ENCODE measurements around the gene CACNA1G. TPM values are rescaled to one million over a fixed set of nuclear protein-coding genes. Genes with fewer than 3 reads are reported as not detected.

The CACNA1G gene
- total RNA-seq, 1 donor from 2014 or later: not detected

DNA sequence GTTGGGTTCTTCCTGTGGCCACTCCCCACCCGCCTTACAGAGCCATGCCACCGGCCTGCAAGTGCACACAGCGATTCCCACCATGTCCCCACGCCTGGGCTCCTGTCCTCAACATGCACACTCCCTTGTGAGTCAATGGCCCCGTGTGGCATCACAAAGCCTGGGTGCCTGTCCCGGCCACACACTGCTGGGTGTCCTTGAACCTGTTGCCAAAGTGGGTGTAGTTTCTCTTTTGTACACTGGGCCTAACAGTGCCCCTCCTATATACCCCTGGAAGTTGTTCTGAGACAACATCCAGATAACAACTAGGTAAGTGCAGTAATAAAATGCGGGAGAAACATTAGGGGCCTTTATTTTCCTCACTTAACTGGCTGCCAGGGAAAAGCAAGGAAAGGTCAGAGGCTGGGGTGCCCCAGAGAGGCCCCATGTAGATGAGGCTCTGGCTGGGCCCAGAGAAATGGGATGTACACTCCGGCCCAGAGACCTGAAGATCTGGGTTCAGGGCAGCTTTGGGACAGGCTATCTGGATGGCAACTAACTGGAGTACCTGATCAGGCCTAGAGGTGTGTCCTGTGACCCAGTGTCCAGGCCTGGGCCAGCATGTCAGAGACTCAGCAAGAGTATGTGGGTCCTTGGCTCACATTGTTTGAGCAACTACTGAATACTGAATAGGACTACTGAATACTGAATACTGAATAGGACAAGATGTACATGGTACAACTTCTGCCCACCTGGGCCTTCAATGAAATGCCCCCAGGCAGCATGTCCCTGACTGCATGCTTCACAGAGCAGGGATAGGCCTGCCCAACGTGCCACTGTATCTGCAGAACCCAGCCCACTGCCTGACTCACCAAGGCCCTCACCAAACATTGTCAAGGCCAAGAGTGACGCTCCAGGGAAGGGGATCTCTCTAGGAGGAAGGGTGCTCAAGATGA, 82.5 kb downstream of the CACNA1G start:
- no peak for DNase-seq (ENCODE audit: extremely low read depth, low read depth, low spot score)

GRCh38 chr17:50645748-50646682, 85.5 kb downstream of the CACNA1G start:
- no peak for DNase-seq (ENCODE audit: extremely low read depth, low read depth, low spot score)

GRCh38 chr17:50647187-50647586, 86.7 kb downstream of the CACNA1G start:
- no peak for DNase-seq (ENCODE audit: extremely low read depth, low read depth, low spot score)

DNA sequence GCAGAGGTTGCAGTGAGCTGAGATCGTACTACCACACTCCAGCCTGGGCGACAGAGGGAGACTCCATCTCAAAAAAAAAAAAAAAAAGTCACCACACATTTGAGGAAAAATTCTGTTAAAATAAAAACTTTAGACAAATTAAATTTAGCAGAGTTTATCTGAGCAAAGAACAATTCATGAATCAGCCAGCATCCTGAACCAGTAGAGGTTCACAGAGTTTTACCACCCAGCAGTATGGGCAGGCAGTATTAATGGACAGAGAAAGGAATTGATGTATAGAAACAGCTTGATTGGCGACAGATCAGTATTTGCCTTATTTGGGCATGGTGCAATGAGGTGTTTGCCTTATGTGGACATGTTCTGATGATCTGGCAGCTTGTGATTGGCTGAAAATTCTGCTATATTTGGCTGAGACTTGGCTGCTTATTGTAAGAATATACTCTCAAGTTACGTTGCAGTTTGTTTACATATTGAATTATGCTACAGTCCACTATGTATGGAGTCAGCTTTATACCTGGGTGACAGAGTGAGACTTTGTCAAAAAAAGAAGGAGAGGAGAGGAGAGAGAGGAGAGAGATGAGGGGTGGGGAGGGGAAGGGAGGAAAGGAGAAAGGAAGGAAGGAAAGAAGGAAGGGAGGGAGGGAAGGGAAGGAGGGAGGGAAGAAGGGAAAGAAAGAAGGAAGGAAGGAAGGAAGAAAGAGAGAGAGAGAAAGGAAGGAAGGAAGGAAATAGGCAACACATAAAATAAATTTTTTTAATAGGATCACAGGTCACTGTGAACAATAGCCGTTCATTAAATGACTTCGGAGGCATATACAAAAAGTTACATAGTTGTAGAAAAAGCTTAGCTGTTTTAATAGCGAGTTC, 88.8 kb downstream of the CACNA1G start:
- DNase-seq (ENCODE audit: extremely low read depth, low read depth, low spot score): no peak

DNA sequence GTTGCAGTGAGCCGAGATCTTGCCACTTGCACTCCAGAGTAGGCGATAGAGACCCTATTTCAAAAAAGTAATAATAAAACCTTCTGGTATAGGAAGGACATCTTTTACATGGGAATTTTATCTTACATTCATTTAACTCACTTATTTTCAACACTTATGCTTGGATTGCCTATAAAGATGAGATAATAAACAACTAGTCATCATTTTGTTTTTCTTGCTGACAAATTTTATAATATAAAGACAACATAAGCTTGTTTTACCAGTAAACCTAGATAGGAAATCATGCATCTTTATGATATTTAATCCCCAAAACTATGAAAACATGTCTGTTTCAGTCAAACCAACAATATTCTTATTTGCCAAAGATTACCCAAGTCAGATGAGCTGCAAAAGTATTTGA, 91.1 kb downstream of the CACNA1G start:
- no peak for DNase-seq (ENCODE audit: extremely low read depth, low read depth, low spot score)

DNA sequence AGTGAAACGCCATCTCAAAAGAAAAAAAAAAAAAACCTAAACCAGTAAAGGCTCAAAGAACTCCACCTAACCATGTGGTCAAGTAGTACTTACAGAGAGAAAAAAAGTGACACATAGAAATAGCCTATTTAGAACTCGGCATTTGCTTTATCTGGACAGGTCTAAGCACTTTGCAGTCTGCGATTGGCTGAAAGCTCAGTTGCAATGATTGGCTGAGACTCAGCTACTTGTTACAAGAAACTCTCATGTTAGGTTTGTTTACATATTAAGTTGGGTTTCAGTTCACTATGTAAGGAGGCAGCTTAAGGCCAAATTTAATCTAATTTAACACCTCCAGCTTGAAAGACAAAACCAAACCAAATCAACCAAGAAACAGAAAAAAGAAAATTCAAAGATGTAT, 93.2 kb downstream of the CACNA1G start:
- DNase-seq (ENCODE audit: extremely low read depth, low read depth, low spot score): no peak

DNA sequence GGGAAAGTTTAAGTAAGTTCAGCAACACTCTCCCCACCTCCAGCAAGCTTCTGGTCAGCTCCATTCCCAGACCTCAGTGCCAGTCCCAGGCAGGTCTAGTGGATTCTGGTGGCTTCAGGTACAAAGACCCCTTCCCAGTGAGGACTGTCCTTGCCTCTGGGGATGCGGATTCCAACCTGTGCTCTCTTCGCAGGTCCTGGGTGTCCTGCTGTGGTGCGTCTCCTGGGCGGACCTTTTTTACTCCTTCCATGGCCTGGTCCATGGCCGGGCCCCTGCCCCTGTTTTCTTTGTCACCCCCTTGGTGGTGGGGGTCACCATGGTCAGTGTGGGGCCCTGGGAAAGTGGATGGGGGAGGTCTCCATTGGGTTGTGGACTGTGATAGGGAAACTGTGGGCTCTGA, 96.0 kb downstream of the CACNA1G start:
- no peak for DNase-seq (ENCODE audit: extremely low read depth, low read depth, low spot score)

DNA sequence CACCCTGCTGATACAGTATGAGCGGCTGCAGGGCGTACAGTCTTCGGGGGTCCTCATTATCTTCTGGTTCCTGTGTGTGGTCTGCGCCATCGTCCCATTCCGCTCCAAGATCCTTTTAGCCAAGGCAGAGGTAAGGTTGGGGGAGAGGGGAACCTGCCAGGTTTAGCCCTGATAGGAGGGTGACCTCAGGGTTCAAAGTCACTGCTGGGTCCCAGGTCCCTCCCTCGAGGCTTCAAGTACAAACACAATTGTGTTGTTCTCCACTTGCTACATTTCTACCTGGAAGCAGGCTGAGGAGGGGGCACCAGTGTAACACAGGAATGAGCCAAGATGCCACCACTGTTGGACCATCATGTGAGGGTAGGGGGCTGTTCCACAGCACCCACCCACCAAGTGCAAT, 96.5 kb downstream of the CACNA1G start:
- DNase-seq (ENCODE audit: extremely low read depth, low read depth, low spot score): no peak

DNA sequence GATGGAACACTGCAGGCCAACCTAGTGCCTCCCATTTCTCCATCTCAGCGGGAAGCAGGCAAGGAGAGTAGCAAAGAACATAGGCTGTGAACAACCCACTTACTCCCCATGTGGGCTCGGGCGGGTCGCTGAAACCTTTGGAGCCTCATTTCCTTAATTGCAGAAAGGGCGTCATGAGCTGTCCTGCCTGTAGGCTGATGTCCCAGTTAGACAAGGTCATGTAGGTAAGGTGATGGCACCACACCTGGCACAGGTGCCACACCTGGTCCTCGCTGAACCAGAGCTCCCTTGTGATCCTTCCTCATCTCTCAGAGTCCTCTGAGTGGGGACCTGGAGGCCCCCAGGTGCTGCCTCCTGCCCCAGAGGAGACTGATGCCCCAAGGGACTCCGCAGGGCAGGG, 97.1 kb downstream of the CACNA1G start:
- DNase-seq (ENCODE audit: extremely low read depth, low read depth, low spot score): no peak

DNA sequence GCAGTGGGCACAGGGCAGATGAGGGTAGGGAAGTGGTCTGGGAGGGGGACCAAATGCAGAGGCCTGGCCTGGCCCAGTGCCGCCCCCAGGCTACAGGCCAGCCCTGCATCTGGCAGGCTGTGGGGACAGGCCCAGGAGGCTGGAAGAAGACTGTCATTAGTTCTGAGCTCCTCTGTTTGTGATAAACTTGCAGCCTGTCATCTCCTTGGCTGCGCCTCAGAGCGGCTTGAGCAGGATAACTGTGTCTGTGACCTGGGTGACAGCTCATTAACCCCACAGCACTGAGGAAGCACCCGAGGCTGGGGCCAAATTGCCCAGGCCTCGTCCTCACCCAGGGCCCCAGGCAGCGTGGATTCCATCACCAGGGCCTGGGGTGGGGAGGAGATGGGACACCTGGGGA, 98.1 kb downstream of the CACNA1G start:
- no peak for DNase-seq (ENCODE audit: extremely low read depth, low read depth, low spot score)

GRCh38 chr17:50659179-50659578, 98.7 kb downstream of the CACNA1G start:
- DNase-seq (ENCODE audit: extremely low read depth, low read depth, low spot score): no peak

GRCh38 chr17:50660042-50660886, 99.7 kb downstream of the CACNA1G start:
- DNase-seq (ENCODE audit: extremely low read depth, low read depth, low spot score): no peak

- DNase-seq (ENCODE audit: extremely low read depth, low read depth, low spot score): no peak
Observed at GRCh38 chr17:50660887-50661345, 100.4 kb downstream of the CACNA1G start.

- DNase-seq (ENCODE audit: extremely low read depth, low read depth, low spot score): no peak
Observed at GRCh38 chr17:50661348-50661747, 100.8 kb downstream of the CACNA1G start.

DNA sequence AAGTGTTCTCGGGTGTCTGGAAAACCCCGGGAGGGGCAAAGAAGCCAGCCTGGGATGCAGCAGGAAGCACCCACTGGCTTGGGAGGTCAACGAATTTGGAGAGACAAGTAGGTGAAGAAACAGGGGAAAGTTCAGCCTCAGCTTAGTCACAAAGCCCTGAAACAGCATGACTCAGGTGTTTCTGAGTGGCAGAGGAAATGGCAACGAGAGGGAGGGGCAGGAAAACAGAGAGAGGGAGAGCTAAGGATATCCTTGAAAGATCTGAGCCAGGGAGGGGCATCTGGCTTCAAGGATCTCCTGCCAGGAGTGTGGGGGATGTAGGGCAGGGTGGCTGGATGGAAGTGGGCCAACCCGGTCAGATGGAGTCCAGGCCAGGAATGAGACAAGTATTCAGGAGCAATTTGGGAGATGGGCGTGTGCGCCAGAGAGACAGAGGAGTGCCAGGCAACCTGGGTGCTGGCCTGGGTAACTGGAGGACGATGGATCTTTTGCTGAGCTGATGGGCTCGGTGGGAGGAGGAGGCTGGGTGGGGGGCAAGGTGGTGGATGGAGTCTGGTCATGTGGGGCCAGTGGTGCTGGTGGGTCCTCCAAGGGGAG, 101.4 kb downstream of the CACNA1G start:
- DNase-seq (ENCODE audit: extremely low read depth, low read depth, low spot score): no peak

GRCh38 chr17:50662632-50663225, 102.2 kb downstream of the CACNA1G start:
- no peak for DNase-seq (ENCODE audit: extremely low read depth, low read depth, low spot score)

DNA sequence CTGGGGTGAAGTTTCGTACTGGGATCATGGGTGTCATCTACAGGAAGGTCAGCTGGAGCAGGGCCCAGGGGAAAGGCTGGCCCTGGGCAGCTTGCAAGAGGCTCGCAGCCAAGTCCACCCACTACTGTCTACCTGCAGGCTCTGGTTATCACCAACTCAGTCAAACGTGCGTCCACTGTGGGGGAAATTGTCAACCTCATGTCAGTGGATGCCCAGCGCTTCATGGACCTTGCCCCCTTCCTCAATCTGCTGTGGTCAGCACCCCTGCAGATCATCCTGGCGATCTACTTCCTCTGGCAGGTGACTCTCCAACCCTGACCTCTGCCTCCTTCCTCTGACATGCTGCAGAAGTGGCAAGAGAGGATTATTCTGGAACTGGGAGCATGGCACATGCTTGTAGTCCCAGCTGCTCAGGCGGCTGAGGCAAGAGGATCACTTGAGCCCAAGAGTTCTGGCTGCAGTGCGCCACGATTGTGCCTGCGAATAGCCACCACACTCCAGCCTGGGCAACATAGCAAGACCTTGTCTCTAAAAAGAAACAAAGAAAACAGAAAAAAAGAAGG, 103.4 kb downstream of the CACNA1G start:
- no peak for DNase-seq (ENCODE audit: extremely low read depth, low read depth, low spot score)

DNA sequence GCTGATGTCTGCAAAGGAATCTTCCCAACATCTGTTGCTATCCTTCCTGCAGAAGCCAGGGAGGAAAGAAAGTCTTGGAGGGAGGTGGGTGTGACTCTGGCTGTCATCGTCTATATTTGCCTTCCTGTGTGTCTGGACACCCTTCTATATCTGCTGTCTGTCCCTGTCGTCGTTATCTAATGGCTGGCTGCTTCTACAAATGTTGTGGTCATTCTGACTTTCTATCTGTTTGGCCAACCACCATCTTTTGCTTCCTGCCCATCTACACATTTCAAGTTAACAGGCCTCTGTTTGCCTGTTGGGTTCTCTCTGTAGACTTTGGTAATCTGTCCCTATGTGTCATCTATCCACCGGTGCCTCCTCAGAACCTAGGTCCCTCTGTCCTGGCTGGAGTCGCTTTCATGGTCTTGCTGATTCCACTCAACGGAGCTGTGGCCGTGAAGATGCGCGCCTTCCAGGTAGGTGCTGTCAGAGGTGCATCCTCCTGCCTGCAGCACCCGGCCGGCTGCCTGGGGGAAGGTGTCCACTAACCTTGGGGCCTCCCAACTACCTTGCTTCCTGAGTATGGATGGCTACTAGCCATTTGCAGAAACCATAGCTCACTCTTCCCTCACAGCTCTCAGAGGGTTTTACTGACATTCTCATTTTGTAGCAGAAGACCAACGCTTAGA, 104.4 kb downstream of the CACNA1G start:
- DNase-seq (ENCODE audit: extremely low read depth, low read depth, low spot score): no peak
